ENCODE measurements around the gene CSNK1G1. TPM values are rescaled to one million over a fixed set of nuclear protein-coding genes. Genes with fewer than 3 reads are reported as not detected.

The CSNK1G1 gene
- total RNA-seq, 1 experiment from 2014 or later = 19.6 TPM

DNA sequence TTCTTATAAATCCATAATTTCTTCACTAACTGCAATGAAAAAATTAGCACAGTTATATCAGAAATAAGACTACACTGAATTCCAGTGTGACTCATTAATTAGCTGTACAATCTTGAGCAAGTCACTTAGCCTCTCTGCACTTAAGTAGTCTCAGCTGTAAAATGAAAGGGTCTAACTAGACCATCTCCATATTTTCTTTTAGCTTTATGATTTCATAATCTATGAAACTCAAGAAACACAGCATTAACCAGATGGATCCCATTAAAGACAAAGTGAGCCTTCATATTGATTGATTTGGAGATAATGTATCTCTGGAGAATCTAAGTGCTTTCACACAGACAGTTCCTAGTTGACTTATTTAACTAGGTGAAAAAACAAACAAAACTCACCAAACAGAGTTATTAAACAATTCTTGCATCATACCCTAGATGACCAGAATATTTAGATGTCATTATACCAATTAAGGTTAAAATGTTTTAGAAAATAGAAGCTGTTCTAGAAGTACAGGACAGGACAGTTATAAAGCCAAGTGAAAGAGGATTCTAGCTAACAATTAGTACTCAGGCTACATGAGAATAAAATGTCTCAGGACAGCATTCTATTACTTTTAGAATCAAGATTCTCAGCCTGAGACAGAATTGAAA is 11.2 kb downstream of the CSNK1G1 start:
- H3K36me3 ChIP-seq (ENCODE audit: low read depth) = peaks cover 2% of the 10 kb centered on the region; the same call in 1 of the 2 replicates
- no peak overlapping the region for H2AFZ ChIP-seq
- CTCF ChIA-PET = no interaction called here
- no peaks in the 10 kb centered on the region for H3K9me2 ChIP-seq (ENCODE audit: insufficient read depth)
- TF ChIP-seq, protein P1, sequence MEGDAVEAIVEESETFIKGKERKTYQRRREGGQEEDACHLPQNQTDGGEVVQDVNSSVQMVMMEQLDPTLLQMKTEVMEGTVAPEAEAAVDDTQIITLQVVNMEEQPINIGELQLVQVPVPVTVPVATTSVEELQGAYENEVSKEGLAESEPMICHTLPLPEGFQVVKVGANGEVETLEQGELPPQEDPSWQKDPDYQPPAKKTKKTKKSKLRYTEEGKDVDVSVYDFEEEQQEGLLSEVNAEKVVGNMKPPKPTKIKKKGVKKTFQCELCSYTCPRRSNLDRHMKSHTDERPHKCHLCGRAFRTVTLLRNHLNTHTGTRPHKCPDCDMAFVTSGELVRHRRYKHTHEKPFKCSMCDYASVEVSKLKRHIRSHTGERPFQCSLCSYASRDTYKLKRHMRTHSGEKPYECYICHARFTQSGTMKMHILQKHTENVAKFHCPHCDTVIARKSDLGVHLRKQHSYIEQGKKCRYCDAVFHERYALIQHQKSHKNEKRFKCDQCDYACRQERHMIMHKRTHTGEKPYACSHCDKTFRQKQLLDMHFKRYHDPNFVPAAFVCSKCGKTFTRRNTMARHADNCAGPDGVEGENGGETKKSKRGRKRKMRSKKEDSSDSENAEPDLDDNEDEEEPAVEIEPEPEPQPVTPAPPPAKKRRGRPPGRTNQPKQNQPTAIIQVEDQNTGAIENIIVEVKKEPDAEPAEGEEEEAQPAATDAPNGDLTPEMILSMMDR (conservative IDR thresholded peaks at IDR 0.05) = no peak
- TF ChIP-seq EZH2 (IDR thresholded peaks at IDR 0.05; ENCODE audit: low read depth) = no peak
- H3K9me3 ChIP-seq (ENCODE audit: insufficient read depth, low read depth) = no peaks in the 10 kb centered on the region
- intact Hi-C loops (cut with micrococcal nuclease; ENCODE audit: unreplicated experiment) = no loop called here
- H3K79me2 ChIP-seq (ENCODE audit: low read depth) = 0 out of 2 replicates have a peak, but pooled peaks cover 19% of the 10 kb centered on the region
- POLR2A ChIA-PET (ENCODE audit: unreplicated experiment) = interaction anchor here (0.6 kb wide), 1 partner anchor 124 kb away, joined by 4 read pairs; no protein-coding TSS in a partner anchor
- no peaks in the 10 kb centered on the region for H3K27me3 ChIP-seq (ENCODE audit: insufficient read depth, low read depth)
- H4K20me1 ChIP-seq (ENCODE audit: insufficient read depth) = no peaks in the 10 kb centered on the region
- H3K4me1 ChIP-seq (replicated peaks; ENCODE audit: insufficient read depth) = no peaks in the 10 kb centered on the region
- no TSS peak for BruUV-seq (replicated peaks)
- no peaks in the 10 kb centered on the region for H3F3A ChIP-seq (ENCODE audit: insufficient read depth, low read depth)
- H3K27ac ChIP-seq = no peak overlapping the region; the same call in 1 of the 2 replicates
- no peak overlapping the region for H3K4me2 ChIP-seq
- no peak for DNase-seq
- no peak overlapping the region for H3K4me3 ChIP-seq

- ChIA-PET POLR2A (ENCODE audit: unreplicated experiment) (no interaction called here), CTCF (no interaction called here)
- no peaks in the 10 kb centered on the region for H3K9me3 ChIP-seq (ENCODE audit: insufficient read depth, low read depth)
- no peak overlapping the region for H3K27ac ChIP-seq
- no peak overlapping the region for H3K4me3 ChIP-seq
- no peaks in the 10 kb centered on the region for H3K4me1 ChIP-seq (replicated peaks; ENCODE audit: insufficient read depth)
- no peaks in the 10 kb centered on the region for H3K27me3 ChIP-seq (ENCODE audit: insufficient read depth, low read depth)
- TF ChIP-seq EZH2 (IDR thresholded peaks at IDR 0.05; ENCODE audit: low read depth) = no peak
- no TSS peak for BruUV-seq (replicated peaks)
- no peak overlapping the region for H3K4me2 ChIP-seq
- no peaks in the 10 kb centered on the region for H3F3A ChIP-seq (ENCODE audit: insufficient read depth, low read depth)
- intact Hi-C loops (cut with micrococcal nuclease; ENCODE audit: unreplicated experiment) = no loop called here
- H4K20me1 ChIP-seq (ENCODE audit: insufficient read depth) = no peaks in the 10 kb centered on the region
- DNase-seq = no peak
- peaks cover 4% of the 10 kb centered on the region; the same call in 1 of the 2 replicates for H3K36me3 ChIP-seq (ENCODE audit: low read depth)
- no peaks in the 10 kb centered on the region for H3K9me2 ChIP-seq (ENCODE audit: insufficient read depth)
- H3K79me2 ChIP-seq (ENCODE audit: low read depth) = 0 out of 2 replicates have a peak, but pooled peaks cover 16% of the 10 kb centered on the region
- no peak overlapping the region for H2AFZ ChIP-seq
Observed at GRCh38 chr15:64343841-64344240, 12.1 kb downstream of the CSNK1G1 start.

DNA sequence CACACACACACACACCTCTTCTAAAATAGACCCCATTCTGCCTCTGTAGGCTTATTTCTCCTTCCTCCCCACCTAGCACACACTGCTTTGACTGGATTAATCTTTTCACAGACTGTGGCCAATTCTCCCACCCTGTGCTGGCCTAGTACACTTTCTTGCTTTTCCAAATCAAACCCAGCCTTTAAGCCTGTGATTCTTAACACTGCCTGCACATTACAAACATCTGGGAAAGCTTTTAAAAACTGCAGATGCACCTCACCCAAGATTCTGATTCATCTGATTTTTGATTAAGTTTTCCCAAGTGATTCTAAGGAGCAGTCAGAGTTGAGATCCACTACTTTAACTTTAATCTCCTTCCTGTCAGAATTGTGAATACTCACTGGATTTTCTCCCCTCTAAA is 12.8 kb downstream of the CSNK1G1 start:
- Histone ChIP-seq H3K4me3 (no peak overlapping the region), H2AFZ (no peak overlapping the region), H3K79me2 (ENCODE audit: low read depth) (0 out of 2 replicates have a peak, but pooled peaks cover 16% of the 10 kb centered on the region), H3F3A (ENCODE audit: insufficient read depth, low read depth) (no peaks in the 10 kb centered on the region), H3K9me3 (ENCODE audit: insufficient read depth, low read depth) (no peaks in the 10 kb centered on the region), H3K27ac (no peak overlapping the region), H3K9me2 (ENCODE audit: insufficient read depth) (no peaks in the 10 kb centered on the region), H3K36me3 (ENCODE audit: low read depth) (peaks cover 4% of the 10 kb centered on the region; the same call in 1 of the 2 replicates), H3K27me3 (ENCODE audit: insufficient read depth, low read depth) (no peaks in the 10 kb centered on the region), H4K20me1 (ENCODE audit: insufficient read depth) (no peaks in the 10 kb centered on the region), H3K4me2 (no peak overlapping the region), H3K4me1 (replicated peaks; ENCODE audit: insufficient read depth) (no peaks in the 10 kb centered on the region)
- ChIA-PET POLR2A (ENCODE audit: unreplicated experiment) (no interaction called here), CTCF (no interaction called here)
- intact Hi-C loops (cut with micrococcal nuclease; ENCODE audit: unreplicated experiment) = no loop called here
- BruUV-seq (replicated peaks) = no TSS peak
- no peak for TF ChIP-seq EZH2 (IDR thresholded peaks at IDR 0.05; ENCODE audit: low read depth)
- TF ChIP-seq, protein P1 (conservative IDR thresholded peaks at IDR 0.05) = no peak
- DNase-seq = no peak
